ENCODE measurements around the gene RERG.
"Not testable (repeated sequence)": the region's sequence is repeated elsewhere in the genome, so short reads cannot be mapped to it uniquely, and the experiment has no call there.

The RERG gene

GRCh38 chr12:15220915-15221885 is at the start of gene RERG:
Gene RERG, minus strand, starts transcription at chr12:15221417. Its CDS starts 3,928 bp downstream, at chr12:15217489.
- DNase-seq = no peak

GRCh38 chr12:15270591-15270990 is 49.4 kb upstream of the RERG start:
- DNase-seq = no peak

GRCh38 chr12:15268927-15269552 is 47.8 kb upstream of the RERG start:
- DNase-seq = no peak

DNA sequence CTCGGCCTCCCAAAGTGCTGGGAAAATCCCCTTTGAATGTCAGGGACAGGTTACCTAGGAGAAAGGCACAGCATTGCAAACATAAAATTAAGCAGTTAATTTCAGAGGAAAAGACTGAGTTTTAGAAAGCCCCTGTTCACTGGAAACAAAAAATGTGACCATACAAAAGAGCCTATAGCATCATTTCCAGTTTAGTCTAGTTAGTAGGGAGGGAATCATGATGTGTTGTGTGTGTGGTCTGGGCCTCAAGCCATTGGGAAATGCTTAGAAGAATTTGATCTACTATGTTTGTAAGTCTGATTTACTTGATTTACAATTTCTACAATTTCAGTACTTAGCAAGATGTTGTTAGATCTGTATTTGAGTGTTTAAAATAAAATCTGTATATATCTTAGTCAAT is 47.1 kb upstream of the RERG start:
- no peak for DNase-seq

DNA sequence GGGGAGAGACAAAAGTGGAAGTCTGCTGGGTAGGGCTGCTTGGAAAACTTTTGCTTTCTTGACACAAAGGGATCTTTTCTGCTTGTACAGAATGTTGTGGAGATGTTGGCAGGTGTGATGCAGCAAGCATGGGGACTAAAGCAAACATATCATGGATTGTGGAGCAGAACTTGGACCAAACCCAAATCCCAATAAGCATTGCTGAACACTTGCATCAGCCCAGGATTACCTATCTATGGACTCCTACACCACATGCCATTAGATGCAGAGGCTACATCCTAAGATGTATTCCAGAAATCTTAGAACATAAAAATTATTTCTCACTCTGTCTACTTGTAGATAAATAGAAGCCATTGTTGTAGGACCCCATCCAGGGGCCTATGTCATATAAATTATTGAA is 44.7 kb upstream of the RERG start:
- no peak for DNase-seq

DNA sequence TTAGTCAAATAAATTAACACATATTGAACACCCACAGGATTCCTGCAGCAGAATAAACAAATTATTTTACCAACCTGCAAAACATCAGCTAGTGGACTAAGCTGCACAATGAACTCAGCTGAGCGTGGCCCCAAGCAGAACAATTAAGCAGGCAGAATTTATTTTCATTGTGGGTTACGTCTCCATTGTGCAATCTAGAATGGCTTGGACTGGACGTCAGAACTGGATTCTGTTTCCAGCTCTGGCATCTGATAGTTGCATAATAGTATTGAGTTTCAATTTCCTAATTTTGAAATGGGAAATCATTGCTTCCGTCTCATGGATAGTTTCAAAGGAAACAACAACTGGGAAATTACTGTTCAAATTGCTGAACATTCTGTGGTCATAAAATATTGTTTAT is 35.5 kb upstream of the RERG start:
- no peak for DNase-seq

GRCh38 chr12:15253990-15254389 is 32.8 kb upstream of the RERG start:
- no peak for DNase-seq

GRCh38 chr12:15244926-15245325 is 23.7 kb upstream of the RERG start:
- no peak for DNase-seq

DNA sequence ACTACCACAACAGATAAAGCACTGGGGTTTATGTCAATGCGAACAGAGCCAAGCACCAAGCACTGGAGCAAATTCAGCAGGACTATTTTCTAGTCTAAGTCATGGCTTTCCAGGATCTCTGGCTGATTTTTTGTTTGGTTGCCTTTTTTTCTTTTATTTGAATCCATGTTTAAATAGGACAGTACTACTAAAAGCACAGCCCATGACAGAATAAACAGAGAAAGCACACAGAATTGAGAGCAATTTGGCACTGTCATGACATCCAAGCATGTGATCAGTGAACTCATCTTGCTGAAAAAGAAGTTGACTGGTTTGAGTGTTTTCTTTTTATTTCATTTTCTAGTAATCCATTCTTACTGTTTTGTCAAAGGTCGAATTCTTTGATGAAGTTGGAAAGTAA is 23.1 kb upstream of the RERG start:
- DNase-seq = no peak

- DNase-seq = no peak
These were observed 21.9 kb upstream of the RERG start for GRCh38 chr12:15243102-15243501.

DNA sequence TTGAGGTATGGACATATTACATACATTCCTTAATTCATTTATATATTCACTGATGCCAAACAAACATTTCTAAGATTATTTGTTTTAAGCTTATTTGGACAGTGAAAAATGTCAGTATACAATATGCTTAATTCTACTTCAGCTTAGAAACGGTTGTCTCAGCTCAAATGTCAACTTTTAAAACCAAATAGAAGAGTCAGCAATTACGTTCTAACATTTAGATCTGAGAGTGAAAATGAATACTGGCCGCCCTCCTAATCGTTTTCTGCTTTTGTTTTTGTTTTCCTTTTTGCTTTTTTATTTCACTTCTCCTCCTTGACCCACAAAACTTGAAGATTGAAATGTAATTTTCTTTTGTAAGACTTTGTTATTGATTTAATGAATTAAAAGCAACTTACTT is 19.7 kb upstream of the RERG start:
- no peak for DNase-seq

DNA sequence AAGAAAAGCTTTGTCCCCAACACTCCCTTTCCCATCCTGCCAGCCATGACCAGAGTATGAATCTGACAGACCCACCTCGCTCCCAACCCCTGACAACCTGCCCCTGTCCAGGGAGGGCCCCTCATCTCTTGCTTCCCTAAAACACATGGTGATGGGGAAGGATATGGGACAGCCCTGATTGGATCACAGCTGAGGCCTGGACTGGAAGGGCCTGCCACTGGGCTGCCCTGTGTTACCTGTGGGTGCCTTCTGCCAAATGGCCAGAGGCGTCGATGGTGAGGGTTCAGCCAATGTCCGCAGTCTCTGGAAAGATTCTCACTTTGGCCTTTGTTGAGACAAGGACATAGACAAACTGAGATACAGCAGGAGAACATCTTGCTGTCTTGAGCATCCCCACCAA is 13.3 kb upstream of the RERG start:
- DNase-seq = no peak

DNA sequence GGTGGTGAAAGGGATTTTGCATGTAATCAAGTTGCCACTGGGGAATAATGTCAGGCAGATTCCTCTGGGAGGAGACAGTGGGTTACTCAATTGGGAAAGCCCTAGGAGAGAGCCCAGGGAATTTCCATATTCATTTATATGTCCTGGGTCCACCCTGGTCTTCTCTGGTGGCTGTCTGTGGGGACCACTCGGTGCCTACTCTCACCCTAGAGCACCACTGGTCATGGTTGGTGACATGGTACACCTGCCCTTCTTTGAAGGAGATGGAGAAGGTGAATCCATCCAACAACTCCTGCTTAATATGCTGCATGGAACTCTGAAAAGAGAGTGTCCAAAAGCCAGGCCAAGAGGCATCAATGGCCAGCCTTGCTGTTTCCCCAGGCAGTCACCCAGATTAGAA is 12.8 kb upstream of the RERG start:
- no peak for DNase-seq

DNA sequence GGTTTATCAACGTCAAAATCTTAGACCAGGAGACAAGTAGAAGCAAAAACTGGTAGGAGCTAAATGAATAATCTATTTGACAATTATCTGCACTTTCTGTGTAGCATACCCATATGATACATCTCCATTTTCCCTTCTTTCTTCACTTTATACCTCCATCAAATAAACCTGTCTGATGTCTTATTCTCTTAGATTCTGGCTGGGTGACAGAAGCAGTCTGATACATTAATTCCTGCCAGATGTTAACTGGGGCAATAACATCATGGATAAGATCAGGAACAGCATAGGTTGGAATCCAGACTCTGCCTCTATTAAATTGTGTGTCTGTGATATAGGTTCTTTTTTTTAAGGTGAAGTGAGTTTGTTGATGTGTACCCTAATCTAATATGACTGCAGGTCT is 11.7 kb upstream of the RERG start:
- no peak for DNase-seq

DNA sequence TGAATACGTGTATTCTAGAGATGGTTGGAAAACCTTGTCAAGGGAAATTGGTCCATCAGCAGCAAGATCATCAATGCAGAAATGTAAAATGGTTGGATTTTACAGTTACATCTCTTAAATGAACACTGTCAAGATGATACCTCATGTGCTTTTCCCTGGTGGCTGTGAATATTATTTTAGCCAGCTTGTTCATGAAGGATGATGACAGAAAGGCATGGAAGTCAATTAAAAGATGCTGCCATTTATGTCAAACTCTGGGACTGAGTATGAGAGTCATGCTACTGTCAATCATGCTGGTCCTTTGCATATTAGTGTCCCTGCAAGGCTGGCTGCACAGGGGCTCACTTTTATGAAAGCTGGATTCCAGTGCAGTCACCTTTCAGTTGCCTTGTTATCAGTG is 10.3 kb upstream of the RERG start:
- DNase-seq = no peak

- DNase-seq = no peak
These were observed 9.5 kb upstream of the RERG start for GRCh38 chr12:15230751-15231150.

- no peak for DNase-seq
These were observed 8.9 kb upstream of the RERG start for GRCh38 chr12:15230137-15230536.

GRCh38 chr12:15227004-15227679 is 5.9 kb upstream of the RERG start:
- DNase-seq = no peak

DNA sequence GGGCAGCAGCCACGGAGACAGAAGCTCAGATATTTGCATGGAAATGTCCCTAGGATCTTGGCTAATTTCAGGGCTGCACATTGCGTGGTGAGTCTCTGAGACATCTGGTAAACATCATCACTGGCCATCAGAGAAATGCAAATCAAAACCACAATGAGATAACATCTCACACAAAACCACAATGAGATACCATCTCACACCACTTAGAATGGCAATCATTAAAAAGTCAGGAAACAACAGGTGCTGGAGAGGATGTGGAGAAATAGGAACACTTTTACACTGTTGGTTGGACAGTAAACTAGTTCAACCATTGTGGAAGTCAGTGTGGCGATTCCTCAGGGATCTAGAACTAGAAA is 4.6 kb upstream of the RERG start:
- DNase-seq = not testable (repeated sequence)

GRCh38 chr12:15225136-15225862 is 4.1 kb upstream of the RERG start:
- DNase-seq = no peak

GRCh38 chr12:15222219-15222618 is 1.0 kb upstream of the RERG start:
- DNase-seq = no peak

DNA sequence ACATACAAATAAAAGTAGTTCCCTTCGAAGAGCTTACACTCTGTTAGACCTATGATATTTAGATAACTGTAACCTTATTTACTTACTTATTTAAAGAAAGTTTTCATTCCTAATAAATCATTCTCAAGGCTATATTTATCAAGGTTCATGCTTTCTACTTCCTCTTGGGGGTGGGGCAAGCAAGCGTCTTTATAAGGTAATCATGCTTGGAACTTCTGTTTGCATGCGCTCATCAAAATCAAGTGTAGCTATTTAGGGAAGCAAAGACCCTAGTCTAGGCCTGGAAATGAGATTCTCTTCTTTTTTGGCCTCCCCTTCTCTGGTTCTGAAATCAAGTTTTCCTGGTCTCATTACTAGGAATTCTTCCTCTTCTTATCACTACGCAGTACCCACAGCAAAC is 766 bp downstream of the RERG start:
- no peak for DNase-seq

GRCh38 chr12:15218794-15219193 is 2.4 kb downstream of the RERG start:
- DNase-seq = no peak

All from cerebellar nuclear complex (tissue), 1 donor.